H1 (cell line): ENCODE data around the gene FBLN2. TPM values are rescaled to one million over a fixed set of nuclear protein-coding genes. Genes with fewer than 3 reads are reported as not detected.

Experiments used
- CHD7 ChIP-seq: fragments of 300-600 bp; sonication (generic); IDR thresholded peaks from 2 replicates; pipeline ENCODE4 v1.7.1; 2012; ENCODE audit warnings: low read length, moderate library complexity, mild to moderate bottlenecking, inconsistent platforms; ENCODE audit not compliant: insufficient replicate concordance
- EGR1 ChIP-seq: IDR thresholded peaks from 2 replicates; pipeline ENCODE4 v1.6.1; 2011; ENCODE audit warnings: low read depth, low read length, borderline replicate concordance
- RBBP5 ChIP-seq: IDR thresholded peaks from 2 replicates; pipeline ENCODE4 v1.7.1; 2012; ENCODE audit warnings: low read depth, mild to moderate bottlenecking, inconsistent platforms, low read length, moderate library complexity, borderline replicate concordance
- SP4 ChIP-seq: IDR thresholded peaks from 2 replicates; pipeline ENCODE4 v1.6.1; 2012; ENCODE audit warnings: low read length, inconsistent platforms
- polyA plus RNA-seq, 7 experiments: library from polyadenylated mRNA; depleted of rRNA in 3 of 7; stranded (reverse) in 5 of 7; unstranded in 2 of 7; fragments of >200 nt in 5 of 7; fragments of 200-250 nt in 2 of 7; gene quantifications; 1 replicate in 5 of 7; 2 replicates in 1 of 7; 4 replicates in 1 of 7; pipeline versions ENCODE4 v1.2.1 to v1.2.3, GENCODE V29; 2011 to 2013; ENCODE audit warnings: missing spikeins in 2 of 7, mixed read lengths in 2 of 7
- total RNA-seq: library from RNA; stranded (reverse); fragmentation: NEBNext Ultra II Directional; extraction: Animal tissue kit (Norgen Biotek cat#: 25700); gene quantifications from 2 replicates; pipeline ENCODE4 v1.2.1, GENCODE V29; 2021

FBLN2 gene
- total and polyA plus RNA-seq, 2 of the 8 experiments (the other 6 are each of a cell fraction or from before 2014, with no cell fraction given) = 17.4 to 24.2 TPM

- TF ChIP-seq CHD7 (no peak), SP4 (no peak), EGR1 (no peak), RBBP5 (no peak)
These were observed 11.0 kb upstream of the FBLN2 start (continued) for GRCh38 chr3:13537909-13538296.
